Cardiac muscle cell (in vitro differentiated cells and primary cell): ENCODE measurements around the gene CXCL14. TPM values are rescaled to one million over a fixed set of nuclear protein-coding genes. Genes with fewer than 3 reads are reported as not detected.

Experiments used
- DNase-seq, 2 donors: peaks; one replicate each; pipeline versions ENCODE4 v3.0.0 to v3.0.0-alpha.2; 2010 to 2017; ENCODE audit warnings: low read depth in 1 of 2, low spot score in 1 of 2
- H3K27ac ChIP-seq: fragments of 200-600 bp; sonication (generic); 2 replicates; pipeline ENCODE4 v1.5.1; 2016
- H3K27me3 ChIP-seq: fragments of 200-600 bp; sonication (generic); 2 replicates; pipeline ENCODE4 v1.6.0; 2016; ENCODE audit warnings: control low read depth
- H3K36me3 ChIP-seq: fragments of 200-600 bp; sonication (generic); 2 replicates; pipeline ENCODE4 v1.5.1; 2016; ENCODE audit warnings: control low read depth
- H3K4me1 ChIP-seq: fragments of 200-600 bp; sonication (generic); 2 replicates; pipeline ENCODE4 v1.8.1; 2017; ENCODE audit warnings: low read depth, mild to moderate bottlenecking, mixed run types
- H3K4me3 ChIP-seq: fragments of 200-600 bp; sonication (generic); 2 replicates; pipeline ENCODE4 v1.5.1; 2016; ENCODE audit warnings: mild to moderate bottlenecking
- H3K9me3 ChIP-seq: fragments of 200-600 bp; sonication (generic); 2 replicates; pipeline ENCODE4 v1.5.1; 2017; ENCODE audit warnings: low read depth, mild to moderate bottlenecking, control low read depth
- polyA plus RNA-seq: library from polyadenylated mRNA; unstranded; fragments of >200 nt; fragmentation: Nextera tagmentation; extraction: Ambion mirVana; gene quantifications from 2 replicates; pipeline ENCODE4 v1.2.1, GENCODE V29; 2016
- total RNA-seq: library from RNA; depleted of rRNA; stranded (reverse); fragments of >200 nt; gene quantifications from 2 replicates; pipeline ENCODE4 v1.2.3, GENCODE V29; 2016
- TF ChIP-seq, protein P1 (sequence below): IDR thresholded peaks from 2 replicates; pipeline ENCODE4 v1.5.1; 2012; ENCODE audit warnings: low read depth, mild to moderate bottlenecking, low read length

The CXCL14 gene
- total and polyA plus RNA-seq, 2 experiments from 2014 or later, result 1.2 to 1.9 TPM

- Histone ChIP-seq H3K27ac (no peak overlapping the region), H3K4me3 (no peak overlapping the region), H3K9me3 (no peaks in the 10 kb centered on the region), H3K4me1 (no peaks in the 10 kb centered on the region), H3K36me3 (no peaks in the 10 kb centered on the region), H3K27me3 (peaks cover 100% of the 10 kb centered on the region)
- no peak for DNase-seq
- TF ChIP-seq, protein P1, sequence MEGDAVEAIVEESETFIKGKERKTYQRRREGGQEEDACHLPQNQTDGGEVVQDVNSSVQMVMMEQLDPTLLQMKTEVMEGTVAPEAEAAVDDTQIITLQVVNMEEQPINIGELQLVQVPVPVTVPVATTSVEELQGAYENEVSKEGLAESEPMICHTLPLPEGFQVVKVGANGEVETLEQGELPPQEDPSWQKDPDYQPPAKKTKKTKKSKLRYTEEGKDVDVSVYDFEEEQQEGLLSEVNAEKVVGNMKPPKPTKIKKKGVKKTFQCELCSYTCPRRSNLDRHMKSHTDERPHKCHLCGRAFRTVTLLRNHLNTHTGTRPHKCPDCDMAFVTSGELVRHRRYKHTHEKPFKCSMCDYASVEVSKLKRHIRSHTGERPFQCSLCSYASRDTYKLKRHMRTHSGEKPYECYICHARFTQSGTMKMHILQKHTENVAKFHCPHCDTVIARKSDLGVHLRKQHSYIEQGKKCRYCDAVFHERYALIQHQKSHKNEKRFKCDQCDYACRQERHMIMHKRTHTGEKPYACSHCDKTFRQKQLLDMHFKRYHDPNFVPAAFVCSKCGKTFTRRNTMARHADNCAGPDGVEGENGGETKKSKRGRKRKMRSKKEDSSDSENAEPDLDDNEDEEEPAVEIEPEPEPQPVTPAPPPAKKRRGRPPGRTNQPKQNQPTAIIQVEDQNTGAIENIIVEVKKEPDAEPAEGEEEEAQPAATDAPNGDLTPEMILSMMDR, result no peak
These were observed 41.0 kb downstream of the CXCL14 start for GRCh38 chr5:135537745-135538144.

- H3K9me3 ChIP-seq, result no peaks in the 10 kb centered on the region
- no peak for DNase-seq
- no peaks in the 10 kb centered on the region for H3K4me1 ChIP-seq
- H3K4me3 ChIP-seq, result no peak overlapping the region
- H3K27me3 ChIP-seq, result peaks cover 100% of the 10 kb centered on the region
- no peak overlapping the region for H3K27ac ChIP-seq
- TF ChIP-seq, protein P1, result no peak
- no peaks in the 10 kb centered on the region for H3K36me3 ChIP-seq
These were observed 41.5 kb downstream of the CXCL14 start for GRCh38 chr5:135537271-135537670.

DNA sequence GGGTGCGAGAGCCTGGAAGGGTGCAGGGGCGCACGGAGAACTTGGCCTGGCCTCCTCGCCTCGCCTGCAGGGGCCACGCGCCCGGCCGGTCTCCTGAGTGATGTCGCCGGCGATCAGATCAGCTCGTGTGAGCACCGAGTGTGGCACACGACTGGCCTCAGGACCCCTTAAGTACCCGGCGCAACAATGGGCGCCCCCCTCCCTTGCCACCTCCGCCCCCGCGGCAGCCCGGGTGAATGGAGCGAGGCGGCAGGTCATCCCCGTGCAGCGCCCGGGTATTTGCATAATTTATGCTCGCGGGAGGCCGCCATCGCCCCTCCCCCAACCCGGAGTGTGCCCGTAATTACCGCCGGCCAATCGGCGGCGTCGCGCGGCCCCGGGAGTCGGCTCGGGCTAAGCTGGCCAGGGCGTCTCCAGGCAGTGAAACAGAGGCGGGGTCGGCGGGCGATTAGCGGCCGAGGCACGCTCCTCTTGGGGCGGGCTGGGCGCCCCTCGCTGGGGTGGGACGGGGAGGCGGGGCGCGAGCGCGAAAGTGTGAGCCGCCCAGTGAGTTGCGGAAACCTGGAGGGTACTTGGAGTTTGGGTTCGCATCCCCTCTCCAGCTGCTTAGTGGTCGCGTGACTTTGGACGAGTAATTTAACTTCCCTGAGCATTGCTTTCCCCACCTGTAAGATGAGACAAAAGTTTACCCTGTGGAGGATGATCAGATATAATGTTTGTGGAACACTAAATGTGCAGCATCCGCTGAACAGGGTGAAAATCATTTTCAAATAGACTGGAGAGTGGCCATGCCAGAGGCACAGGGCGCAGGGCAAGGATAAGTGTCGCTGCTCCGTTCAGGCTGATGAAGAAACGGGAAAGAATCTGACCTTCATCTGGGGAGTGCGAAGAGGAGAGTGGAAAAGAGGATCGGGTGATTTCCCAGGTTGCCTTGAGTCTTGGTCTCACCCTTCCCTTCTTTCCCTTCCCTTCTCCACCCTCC, 42.7 kb downstream of the CXCL14 start, which contains the start of gene NEUROG1:
Gene NEUROG1, minus strand, starts transcription at position 145 of the 982 bp plus-strand sequence. CDS start 274 bp downstream, outside the sequence.
- TF ChIP-seq, protein P1, result no peak
- H3K27ac ChIP-seq, result no peak within 1 kb of the TSS
- DNase-seq, result peak in 1 of 2 donors; percentile 53
- H3K4me3 ChIP-seq, result no peak within 1 kb of the TSS
- peaks cover 100% of the 10 kb centered on the region for H3K27me3 ChIP-seq
- H3K9me3 ChIP-seq, result no peaks in the 10 kb centered on the region
- no peaks in the 10 kb centered on the region for H3K4me1 ChIP-seq
- H3K36me3 ChIP-seq, result no peaks in the 10 kb centered on the region

DNA sequence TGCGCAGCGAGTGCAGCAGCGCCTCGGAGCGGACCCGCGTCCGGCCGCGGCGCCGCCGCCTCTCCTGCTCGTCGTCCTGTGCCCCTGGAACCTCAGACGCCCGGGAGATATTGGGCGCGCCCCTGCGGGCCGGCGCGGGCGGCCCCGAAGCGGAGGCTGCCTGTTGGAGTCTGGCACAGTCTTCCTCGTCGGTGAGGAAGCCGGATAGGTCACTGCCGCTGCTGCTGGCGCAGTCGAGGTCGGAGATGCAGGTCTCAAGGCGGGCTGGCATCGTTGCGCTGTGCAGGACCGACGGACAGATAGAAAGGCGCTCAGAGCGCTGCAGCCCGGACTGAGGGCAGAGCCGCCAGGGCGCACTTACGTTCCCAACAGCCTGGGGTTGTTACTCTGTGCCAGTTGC, 43.4 kb downstream of the CXCL14 start:
- H3K4me3 ChIP-seq, result no peak overlapping the region
- peak in 1 of 2 donors; percentile 33 for DNase-seq

GRCh38 chr5:135534609-135535419, 44.0 kb downstream of the CXCL14 start:
- Histone ChIP-seq H3K36me3 (no peaks in the 10 kb centered on the region), H3K27ac (no peak overlapping the region), H3K9me3 (no peaks in the 10 kb centered on the region), H3K27me3 (peaks cover 100% of the 10 kb centered on the region), H3K4me1 (no peaks in the 10 kb centered on the region), H3K4me3 (no peak overlapping the region)
- DNase-seq, result no peak
- TF ChIP-seq, protein P1, result no peak

More for the DNA sequence above, 43.4 kb downstream of the CXCL14 start:
- Histone ChIP-seq H3K27me3 (peaks cover 100% of the 10 kb centered on the region), H3K36me3 (no peaks in the 10 kb centered on the region), H3K9me3 (no peaks in the 10 kb centered on the region), H3K27ac (no peak overlapping the region), H3K4me1 (no peaks in the 10 kb centered on the region)
- TF ChIP-seq, protein P1, result no peak
